HG03520 (cell line): ENCODE data around the gene PRDM13.

ENCODE experiments used
- ATAC-seq: cut with Tn5 transposase; IDR thresholded peaks from one replicate; pipeline ENCODE4 v1.9.1; 2021; ENCODE audit warnings: mild to moderate bottlenecking, moderate library complexity; ENCODE audit not compliant: unreplicated experiment

Gene PRDM13

DNA sequence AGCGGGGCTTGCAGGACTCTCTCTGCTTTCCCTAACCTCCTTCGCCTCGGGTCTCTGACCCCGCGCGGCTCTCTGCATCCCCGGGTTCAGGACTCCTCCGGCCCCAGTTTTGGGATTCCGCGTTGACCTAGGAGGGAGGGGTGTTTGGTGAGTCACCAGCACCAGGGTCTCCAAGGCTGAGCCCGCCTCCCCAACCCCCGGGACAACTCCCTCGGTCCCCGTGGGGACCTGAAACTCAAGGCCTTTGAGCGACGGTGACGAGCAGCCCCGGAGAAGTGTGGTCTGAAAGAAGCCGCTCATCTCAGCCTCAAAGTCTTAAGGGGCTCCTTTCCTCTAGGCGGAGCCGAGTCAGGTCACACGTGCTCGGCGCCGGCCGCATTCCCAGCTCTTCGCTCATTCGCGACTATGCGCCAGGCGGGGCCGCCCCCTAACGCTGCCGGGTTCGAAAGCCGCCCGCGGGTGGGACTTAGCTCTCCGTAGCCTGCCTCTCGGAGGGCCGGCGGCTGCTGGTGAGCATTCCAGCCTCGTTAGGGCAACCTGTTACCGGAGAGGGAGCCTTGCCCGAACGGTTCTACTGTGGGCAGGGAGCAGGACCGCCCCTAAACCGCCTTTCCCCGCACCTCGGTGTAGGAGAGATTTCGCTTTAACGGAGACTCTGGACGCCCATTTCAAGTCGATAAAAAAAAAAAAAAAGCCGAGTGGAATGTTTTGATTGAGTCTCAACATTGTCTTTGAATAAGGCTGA, 3.0 kb upstream of the PRDM13 start:
- no peak for ATAC-seq

DNA sequence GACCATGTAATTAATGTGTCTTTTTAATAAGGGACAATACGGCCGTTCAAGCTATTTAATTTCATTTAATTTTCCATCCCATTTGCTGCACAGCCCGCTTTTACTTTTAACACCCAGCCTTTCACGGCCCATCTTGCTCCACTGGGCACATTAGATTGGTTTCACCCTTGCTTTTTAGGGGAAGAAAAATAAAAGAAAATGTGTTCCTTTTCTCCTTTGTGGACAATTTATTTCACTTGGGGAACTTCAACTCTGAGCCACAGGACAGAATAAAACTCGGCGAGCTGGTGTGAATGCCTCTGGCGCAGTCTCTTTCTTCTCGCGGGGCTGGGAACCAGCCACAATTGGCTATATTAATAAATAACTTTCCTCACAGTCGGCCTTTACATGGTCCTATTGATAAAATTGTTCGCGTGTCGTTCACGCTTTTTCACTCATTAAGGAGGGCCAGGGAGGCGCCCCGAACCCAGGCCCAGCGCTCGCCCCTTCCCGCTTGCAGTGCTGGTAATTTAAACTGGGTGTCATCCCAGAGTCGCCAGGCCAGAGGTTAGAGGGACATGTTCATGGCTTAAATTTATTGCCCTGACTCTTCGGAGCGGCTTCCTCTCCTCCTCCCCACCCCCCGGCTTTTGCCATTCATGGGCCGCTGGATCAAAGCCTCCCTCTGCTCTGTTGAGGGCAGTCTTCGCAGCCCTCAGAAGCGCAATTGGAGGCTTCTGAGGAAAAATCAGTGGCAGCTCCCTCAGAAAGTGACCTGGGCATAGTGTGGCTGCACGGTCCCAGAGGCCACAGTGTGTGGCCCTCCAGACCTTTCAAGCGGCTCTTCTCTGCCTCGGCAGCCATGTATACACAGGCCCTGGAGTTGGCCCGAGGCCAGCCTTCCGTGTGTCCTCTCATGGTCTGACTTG, 2.2 kb upstream of the PRDM13 start:
- ATAC-seq, result no peak

DNA sequence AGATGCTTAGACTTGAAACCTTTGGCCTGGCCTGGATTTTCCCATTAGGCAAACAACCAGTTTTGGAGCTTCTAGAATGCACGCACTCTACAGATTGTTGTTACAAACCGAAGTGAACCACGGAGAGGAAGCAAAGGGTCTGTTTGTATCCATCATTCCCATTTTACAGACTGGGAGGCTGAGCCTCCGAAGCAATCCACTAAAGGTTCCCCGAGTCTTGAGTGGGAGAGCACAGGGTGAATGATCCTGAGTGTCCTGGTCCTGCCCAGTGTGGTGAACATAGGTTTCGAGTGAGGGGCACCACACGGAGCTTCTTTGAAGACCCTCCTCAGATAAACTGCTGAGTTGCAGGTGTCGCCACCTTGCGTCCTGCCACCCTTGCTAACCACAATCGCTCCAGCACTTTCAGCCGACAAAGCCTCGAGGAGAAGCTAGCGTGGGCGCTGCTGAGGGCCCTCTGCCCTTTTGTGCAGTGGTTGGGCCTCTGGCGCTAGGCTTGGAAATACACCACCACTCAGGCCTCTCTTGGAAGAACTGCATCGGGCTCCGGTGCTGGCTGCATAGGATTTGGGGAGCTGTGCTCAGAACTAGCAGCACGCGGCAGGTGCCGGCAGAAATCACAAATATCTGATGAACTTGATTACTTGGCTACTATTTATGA, 1.4 kb upstream of the PRDM13 start:
- ATAC-seq, result no peak

DNA sequence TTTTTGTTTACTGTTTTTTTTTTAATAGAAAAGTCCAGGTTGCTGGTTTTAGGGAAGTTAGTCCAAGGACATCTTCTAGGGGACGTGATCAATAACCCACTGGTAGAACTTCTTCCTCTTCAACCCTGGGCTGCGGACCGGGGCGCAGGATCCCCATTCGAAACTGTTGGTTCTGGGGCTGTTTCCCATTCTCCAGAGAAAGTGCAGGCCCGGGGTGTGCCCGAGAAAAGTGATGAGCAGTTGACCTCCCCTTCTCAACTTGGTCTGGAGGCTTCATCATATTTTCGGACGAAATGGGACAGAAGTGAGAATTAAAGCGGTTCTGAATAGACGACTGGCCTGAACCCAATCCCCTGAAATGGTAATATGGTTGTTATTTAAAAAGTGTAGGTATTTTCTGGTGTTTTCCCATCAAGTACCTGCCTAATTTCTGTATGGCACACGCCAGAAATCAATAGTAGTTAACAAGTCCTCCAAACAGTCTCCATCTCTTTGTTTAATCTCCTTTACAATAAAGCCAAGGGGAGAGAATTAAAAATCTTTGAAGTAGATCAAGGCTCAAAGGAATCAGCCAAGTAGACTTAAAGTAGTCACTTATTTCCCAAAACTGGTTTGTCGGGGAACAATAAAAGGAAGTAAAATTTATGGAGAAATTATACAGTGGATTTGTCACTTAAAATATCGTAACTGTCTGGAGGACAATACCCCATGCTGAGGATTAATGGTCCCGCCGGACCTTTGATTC, 550 bp upstream of the PRDM13 start:
- ATAC-seq, result no peak

DNA sequence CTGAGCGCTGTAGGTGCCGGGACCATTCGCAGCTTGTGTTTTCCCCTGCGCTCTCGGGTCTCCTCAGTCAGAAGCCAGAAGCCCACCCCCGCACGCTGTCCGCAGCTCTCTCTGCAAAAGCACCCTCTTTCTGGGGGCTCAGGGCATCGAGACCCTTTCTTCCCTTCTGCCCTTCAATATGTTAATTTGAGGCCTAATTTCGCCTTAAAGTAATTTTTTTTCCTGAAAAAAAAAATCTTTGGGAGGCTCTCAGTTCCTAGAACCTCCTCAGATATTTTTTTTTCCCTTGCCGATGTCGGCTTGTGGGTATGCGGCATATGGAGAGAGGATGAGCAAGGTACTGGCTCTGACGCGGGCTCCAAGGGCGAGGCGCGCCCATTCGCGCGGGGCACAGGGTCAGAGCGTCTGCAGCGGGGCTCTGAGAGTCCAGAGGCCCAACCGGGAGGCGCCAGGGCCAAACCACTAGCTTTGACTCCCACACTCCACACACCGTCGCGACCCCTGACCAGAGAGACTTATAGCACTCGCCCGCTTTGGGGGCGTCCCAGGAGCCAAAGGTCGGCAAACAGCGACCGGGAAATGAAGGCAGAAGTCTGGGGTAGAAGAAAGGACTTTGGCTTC, 893 bp downstream of the PRDM13 start:
- ATAC-seq, result no peak

DNA sequence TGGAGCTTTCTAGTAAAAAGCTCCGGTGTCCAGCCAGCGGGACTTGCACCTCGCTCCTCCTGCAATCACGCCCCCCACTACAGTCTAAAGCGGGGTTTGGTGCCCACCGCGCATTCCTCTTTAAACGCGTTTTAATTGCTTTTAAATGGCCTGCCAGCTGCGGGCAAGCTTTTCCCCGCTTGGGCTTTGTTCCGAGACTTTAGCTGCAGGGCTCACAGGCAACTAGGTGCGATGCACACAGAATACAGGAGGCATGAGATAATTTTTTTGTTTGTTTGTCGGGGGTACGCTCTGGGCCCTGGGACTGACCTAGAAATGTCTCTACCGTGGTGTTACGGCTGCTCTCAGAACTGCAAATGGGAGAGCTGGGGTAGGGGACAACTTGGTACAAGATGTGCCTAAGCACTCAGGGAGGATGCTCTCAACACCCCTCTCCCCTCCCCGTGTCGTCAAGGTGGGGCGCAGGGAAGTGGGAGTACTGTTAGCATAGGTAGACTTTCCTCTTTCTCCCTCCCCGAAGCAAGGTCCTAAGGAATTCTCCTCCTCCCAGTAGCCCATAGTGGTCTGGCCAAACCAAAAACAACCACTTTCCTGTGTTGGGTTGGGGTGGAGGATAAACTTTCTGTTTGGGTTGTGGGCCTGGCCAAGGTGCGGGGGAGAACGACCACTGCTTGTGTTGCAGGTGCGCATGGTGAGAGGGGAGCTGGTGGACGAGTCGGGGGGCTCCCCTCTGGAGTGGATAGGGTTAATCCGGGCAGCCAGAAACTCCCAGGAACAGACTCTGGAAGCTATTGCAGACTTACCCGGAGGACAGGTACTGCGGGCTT, 1.6 kb downstream of the PRDM13 start:
- ATAC-seq, result no peak

DNA sequence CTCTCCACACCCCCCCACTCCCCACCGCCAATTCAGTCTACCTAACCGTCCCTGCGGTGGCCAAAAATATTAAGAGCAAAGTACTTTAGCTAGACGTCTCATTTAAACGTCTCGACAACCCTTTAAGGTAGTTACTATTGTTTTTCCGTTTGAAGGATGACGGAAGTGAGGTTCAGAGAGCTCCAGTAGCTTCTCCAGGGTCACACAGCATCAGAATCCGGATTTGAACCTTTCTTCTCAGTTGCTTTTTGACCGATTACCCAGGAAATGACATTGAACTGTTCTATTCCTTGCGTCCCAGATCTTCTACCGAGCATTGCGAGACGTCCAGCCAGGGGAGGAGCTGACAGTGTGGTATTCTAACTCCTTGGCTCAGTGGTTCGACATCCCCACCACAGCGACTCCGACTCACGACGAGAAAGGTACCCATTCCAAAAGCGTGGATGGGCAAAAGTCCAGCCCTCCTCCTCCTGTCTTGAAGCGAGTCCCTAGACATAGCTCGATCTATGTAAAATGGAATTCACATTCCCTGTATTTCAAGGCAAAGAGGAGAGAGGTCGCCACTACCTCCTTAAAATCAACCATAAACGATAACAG, 2.4 kb downstream of the PRDM13 start:
- ATAC-seq, result no peak

DNA sequence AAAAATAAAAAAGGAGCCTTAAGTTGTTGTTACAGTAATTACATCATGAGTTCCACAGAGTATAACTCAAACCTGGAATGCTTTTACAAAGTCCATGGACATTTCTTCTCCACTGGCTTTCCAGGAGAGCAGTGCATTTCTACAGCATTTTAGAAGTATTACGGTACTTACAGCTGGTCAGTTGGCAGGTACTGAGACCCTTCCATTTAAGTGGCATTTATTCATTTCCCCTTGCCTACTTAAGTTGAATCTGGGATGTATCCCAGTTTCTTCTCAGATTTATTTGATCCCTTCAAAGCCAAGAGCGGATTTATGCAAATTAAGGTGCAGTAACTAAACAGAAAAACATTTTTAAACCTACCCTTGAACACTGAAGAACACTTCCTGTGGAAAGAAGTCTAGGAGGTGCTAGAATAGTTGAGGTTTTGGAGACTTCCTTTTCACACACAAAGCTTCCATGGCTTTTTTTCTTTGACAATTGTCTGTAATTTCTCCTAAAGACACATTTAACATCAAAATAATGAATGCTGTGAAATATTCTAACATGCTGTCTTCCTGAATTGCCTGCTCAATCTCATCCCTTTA, 3.4 kb downstream of the PRDM13 start:
- ATAC-seq, result no peak

DNA sequence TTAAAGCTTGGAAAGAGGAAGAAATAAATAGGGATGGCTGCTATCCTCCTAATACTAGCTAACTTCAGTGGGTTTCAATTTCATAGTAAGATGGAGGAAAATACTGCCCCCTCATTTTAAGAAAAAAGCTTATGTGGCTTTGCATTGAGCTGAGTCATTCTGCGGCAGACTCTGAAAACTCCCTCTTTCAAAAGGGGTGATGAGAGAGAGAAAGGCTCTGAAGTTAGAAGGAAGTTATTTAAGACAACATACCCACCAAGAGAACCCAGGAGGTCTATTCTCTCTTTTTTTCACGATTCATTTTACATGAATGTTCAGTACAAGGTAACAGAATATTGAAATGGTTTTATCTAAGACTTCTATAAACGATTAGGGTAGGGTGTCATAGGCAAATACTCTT, 4.5 kb downstream of the PRDM13 start:
- ATAC-seq, result peak; percentile 69

DNA sequence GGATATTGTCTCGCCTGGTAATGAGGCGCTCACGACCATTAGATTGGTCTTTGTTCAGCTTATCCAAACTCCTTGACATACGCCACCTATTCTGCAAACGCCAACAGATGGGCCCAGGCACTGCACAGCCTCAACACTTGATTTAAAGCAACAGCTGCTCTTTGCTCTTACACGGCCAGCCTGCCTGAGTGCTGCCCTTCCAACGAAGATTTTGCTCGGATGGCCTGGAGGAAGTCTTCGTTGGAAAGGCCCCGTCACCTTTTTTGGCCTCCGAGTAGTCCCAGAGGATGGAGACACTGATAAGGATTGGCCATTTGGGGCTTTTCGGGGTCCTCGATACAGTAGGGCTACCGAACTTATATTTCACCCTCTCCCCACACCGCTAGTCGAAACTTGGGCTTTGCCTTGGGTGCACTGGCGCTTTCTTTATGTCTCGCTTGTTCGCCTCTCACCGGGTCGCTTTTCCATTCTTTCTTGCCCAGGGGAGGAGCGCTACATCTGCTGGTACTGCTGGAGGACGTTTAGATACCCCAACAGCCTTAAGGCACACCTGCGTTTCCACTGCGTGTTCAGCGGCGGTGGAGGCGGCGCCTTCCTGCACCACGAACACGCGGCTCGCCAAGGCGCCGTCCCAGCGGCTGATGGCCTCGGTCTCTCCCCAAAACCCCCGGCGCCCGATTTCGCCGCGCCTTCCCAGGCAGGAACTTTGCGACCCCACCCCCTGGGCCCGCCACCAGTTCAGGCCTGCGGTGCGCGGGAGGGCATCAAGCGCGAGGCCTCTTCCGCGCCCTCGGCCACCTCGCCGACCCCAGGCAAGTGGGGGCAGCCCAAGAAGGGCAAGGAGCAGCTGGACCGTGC, 6.1 kb downstream of the PRDM13 start:
- ATAC-seq, result peak; percentile 0

DNA sequence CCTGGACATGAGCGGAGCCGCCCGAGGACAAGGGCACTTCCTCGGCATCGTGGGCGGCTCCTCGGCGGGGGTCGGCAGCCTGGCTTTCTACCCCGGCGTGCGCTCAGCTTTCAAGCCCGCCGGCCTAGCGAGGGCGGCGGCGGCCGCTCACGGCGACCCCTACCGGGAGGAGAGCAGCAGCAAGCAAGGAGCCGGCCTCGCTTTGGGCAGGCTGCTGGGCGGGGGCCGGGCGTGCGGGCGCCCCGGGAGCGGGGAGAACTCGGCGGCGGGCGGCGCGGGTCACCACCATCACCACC, 6.7 kb downstream of the PRDM13 start:
- ATAC-seq, result peak; percentile 69

DNA sequence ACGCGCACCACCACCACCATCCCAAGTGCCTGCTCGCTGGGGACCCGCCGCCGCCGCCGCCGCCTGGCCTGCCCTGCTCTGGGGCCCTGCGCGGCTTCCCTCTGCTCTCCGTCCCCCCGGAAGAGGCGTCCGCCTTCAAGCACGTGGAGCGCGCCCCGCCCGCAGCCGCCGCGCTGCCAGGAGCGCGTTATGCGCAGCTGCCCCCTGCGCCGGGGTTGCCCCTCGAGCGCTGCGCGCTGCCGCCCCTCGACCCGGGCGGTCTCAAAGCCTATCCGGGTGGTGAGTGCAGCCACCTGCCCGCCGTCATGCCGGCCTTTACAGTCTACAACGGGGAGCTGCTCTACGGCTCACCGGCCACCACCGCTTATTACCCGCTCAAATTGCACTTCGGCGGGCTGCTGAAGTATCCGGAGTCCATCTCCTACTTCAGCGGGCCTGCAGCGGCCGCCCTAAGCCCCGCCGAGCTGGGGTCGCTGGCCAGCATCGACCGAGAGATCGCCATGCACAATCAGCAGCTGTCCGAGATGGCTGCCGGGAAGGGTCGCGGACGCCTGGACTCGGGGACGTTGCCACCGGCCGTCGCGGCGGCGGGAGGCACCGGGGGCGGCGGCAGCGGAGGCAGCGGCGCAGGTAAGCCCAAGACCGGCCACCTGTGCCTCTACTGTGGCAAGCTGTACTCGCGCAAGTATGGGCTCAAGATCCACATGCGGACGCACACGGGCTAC, 7.2 kb downstream of the PRDM13 start:
- peak; percentile 48 for ATAC-seq

DNA sequence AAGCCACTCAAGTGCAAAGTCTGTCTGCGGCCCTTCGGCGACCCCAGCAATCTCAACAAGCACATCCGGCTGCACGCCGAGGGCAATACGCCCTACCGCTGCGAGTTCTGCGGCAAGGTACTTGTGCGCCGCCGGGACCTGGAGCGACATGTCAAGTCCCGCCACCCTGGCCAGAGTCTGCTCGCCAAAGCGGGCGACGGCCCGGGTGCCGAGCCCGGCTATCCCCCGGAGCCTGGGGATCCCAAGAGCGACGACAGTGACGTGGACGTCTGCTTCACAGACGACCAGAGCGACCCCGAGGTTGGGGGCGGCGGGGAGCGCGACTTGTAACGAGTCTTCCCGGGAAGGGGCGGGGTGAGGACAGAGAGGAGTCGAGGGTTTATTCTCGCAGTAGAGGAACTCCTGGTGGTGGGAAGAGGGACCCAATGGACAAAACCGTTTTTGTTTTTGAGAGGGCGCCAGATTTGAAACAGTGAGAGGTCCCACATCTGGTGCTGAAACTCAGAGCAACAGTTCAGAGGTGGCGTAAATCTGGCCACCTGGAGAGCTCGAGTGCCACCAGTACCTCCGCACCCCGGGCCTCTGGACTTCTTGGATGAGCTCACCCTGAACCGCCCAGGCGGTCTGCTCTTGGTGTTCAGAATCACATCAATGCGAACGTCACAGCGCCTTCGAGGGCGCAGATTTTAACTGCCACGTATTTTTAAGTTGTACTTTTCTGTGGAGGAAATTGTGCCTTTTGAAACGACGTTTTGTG, 8.0 kb downstream of the PRDM13 start:
- ATAC-seq, result no peak

DNA sequence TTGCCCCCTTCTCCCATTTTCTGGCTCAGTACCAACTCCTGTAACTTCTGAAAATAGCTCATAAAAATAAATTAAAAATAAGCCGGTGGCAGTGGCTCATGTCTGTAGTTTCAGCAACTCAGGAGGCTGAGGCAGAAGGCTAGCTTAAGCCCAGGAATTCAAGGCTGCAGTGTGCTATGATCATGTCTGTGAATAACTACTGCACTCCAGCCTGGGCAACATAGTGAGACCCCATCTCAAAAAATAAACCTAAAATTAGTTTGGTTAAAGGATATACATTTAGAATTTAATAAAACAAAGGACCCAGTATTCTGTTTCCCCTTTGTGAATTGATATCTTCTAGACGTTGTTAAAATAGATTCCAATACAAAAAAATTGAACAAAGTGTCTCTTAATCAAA, 10.5 kb downstream of the PRDM13 start:
- no peak for ATAC-seq

DNA sequence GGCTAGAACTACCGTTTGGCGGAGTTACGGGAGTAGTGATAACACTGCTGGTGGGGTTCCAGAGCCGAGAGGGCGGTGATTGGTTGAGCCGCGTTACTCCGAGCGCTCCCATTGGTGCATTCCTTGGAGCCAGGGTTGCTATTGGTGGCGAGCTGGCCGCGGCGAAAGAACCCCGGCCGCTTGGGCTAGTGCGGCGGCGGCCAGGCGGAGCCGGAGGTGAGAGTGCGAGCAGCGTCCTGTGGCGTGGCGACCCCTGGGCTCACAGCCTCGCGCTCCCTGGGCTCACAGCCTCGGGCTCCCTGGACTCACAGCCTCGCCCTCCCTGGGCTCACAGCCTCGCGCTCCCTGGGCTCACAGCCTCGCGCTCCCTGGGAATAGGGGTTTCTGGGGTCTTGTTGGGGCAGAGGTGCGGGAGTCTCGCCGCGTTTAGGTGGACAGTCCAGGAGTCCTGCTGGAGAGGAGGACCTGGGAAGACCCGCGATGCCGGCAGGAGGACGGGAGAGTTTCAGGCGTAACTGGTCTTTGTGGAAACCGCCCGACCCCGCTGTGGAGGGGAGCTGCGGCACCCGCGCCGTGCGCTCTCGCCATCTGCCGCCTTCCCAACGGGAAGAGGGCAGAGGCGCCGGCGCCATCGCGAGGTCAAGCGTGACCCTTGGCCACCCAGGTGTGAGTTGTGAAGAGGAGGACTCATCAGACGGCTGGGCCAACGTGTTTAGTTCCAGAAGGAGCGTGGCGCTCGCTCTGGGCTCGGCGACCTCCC, 12.2 kb downstream of the PRDM13 start:
- no peak for ATAC-seq

DNA sequence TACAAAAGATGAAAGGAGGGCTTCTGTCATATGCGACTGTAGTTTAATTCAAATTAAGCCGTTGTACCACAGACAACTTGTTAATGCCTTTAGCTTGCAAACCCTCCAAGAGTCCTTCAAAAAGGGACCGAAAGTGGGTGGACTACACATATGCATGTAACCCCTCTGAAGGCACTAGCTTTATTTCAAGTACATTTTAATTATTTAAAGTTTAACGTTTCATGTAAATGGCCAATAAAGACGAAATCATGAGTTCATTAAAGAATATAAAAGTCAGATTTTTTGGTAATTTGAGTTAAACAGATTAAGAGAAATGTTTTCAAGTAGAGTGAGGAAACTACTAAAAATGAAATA, 12.8 kb downstream of the PRDM13 start:
- no peak for ATAC-seq
